ENCODE measurements around the gene ADCK2.
"Not testable (repeated sequence)": the region's sequence is repeated elsewhere in the genome, so short reads cannot be mapped to it uniquely, and the experiment has no call there.

Gene ADCK2

DNA sequence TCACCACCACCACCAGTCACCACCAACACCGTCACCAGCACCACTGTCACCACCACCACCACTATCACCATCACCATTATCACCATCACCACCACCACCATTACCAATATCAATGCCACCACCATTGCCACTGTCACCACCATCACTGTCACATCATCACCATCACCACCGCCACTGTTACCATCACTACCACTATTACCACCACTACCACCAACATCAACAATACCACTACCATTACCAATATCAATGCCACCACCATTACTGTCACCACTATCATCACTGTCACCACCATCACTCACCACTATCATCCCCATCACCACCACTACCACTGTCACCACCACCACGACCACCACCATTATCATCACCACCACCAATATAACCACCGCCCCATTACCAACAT lies 18.1 kb upstream of the ADCK2 start:
- no peak for DNase-seq (ENCODE audit: low read depth, low spot score)
- Histone ChIP-seq H3K9me3 (ENCODE audit: low read depth, low read length) (no peaks in the 10 kb centered on the region), H3K9ac (ENCODE audit: insufficient read length) (no peak overlapping the region), H3K36me3 (ENCODE audit: insufficient read depth, low read length) (no peaks in the 10 kb centered on the region), H3K4me3 (no peak overlapping the region), H3K27ac (no peak overlapping the region)
- TF ChIP-seq EZH2 (IDR thresholded peaks at IDR 0.05) = no peak
- TF ChIP-seq POLR2AphosphoS5 (IDR thresholded peaks at IDR 0.05; ENCODE audit: borderline replicate concordance, low read depth, low read length) = no peak
- no peak for TF ChIP-seq FOXP2 (optimal IDR thresholded peaks at IDR 0.05; ENCODE audit: control extremely low read depth, extremely low read length, insufficient read depth)

DNA sequence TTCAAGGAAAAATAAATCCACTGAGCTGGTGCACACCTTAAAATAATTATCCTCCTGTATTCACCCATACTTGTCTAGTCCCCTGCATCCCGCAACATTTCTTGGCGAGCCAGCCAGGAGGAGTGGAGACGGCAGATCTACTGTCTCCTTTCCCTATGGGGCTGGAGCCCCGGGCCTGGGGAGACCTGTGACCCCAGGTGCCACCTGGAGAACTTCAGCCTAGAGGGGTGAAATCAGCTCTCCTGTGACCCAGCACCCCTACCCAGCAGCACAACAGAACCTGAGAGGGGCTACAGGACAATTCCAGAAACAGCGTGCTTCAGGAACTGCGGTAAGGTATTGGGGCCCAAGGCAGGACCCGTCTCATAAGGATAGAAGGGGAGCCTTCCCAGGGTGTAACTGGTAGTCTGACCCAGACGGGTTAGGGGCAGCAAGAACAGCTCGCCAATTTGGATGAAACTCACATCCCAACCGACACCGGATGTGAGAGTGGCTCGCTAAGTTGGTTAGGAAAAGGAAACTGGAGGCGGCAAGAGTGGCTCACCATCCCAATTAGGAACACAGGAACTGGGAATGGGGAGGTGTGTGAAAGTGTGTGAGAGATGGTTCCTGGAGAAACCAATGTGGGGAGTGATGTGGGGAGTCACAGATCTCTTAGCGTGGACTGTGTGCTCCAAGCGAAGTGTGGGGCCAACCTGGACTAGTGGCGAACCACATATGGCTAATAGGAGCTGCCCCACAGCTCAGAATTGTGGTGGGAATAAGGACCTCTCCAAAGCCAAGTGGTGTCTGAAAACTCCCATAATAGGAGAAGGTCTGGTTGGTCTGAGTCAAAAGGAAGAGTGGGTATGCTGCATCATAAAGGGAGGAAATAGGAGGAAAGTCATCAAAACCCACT lies 17.0 kb upstream of the ADCK2 start:
- Histone ChIP-seq H3K9ac (ENCODE audit: insufficient read length) (no peak overlapping the region), H3K4me3 (no peak overlapping the region), H3K9me3 (ENCODE audit: low read depth, low read length) (no peaks in the 10 kb centered on the region), H3K36me3 (ENCODE audit: insufficient read depth, low read length) (no peaks in the 10 kb centered on the region), H3K27ac (no peak overlapping the region)
- DNase-seq (ENCODE audit: low read depth, low spot score) = no peak
- TF ChIP-seq EZH2 (IDR thresholded peaks at IDR 0.05) = no peak
- no peak for TF ChIP-seq POLR2AphosphoS5 (IDR thresholded peaks at IDR 0.05; ENCODE audit: borderline replicate concordance, low read depth, low read length)
- no peak for TF ChIP-seq FOXP2 (optimal IDR thresholded peaks at IDR 0.05; ENCODE audit: control extremely low read depth, extremely low read length, insufficient read depth)

DNA sequence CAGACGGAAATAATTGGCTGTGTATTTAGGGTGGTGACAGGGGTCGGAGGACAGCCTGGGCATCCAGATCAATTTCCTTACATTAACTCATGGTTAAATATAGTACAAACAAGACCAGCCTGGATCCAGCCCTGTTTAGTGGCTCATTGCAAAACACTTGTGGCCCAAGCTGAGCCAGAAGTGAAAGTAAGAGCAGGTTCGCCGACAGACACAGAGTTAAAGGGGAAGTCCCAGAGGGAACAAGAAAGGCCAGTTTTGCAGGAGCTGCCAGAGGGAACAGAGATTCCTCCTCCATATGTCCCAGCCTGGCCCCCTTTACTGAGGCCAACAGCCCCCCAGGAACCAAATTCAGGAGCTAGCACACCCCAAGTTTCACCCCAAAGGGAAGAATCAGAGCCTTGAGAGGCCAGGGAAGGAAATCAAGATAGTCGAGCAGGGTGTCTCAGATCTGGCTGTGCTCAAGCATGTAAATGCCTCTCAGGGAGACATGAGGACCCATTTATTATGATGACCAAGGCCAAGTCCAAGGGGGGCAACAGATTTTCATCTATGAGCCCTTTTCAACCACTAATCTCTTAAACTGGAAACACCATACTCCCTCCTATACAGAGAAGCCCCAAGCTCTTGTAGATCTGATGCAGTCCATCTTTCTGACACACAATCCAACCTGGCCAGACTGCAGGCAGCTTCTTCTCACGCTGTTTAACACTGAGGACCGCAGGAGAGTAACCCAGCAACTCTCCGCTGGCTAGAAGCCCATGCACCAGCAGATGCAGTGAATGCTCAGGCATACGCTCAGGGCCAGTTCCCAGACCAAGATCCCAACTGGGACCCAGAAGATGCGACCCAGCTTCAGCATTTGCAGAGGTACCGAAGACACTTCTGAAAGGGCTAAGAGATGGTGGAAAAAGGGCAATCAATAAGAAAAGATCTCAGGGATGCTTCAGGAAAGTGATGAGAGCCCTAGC lies 15.9 kb upstream of the ADCK2 start:
- TF ChIP-seq FOXP2 (optimal IDR thresholded peaks at IDR 0.05; ENCODE audit: control extremely low read depth, extremely low read length, insufficient read depth) (no peak), EZH2 (IDR thresholded peaks at IDR 0.05) (no peak), POLR2AphosphoS5 (IDR thresholded peaks at IDR 0.05; ENCODE audit: borderline replicate concordance, low read depth, low read length) (no peak)
- H3K27ac ChIP-seq = no peak overlapping the region
- no peak overlapping the region for H3K4me3 ChIP-seq
- no peaks in the 10 kb centered on the region for H3K9me3 ChIP-seq (ENCODE audit: low read depth, low read length)
- no peak for DNase-seq (ENCODE audit: low read depth, low spot score)
- no peak overlapping the region for H3K9ac ChIP-seq (ENCODE audit: insufficient read length)
- no peaks in the 10 kb centered on the region for H3K36me3 ChIP-seq (ENCODE audit: insufficient read depth, low read length)

DNA sequence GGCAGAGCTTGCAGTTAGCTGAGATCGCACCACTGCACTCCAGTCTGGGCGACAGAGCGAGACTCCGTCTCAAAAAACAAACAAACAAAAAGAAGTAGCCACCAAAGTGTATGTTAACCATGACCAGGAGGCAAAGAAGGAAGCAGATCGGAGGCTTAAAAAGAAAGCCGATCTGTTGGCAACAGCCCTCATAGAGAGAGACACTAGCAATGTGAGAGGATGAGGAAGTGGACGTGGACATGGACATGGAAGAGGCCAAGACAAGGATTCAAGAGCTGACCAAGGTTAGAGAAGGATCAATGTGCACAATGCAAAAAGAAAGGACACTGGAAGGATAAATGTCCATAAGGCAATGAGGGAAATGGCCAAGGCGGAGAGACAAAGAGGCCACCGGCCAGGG lies 14.9 kb upstream of the ADCK2 start:
- Histone ChIP-seq H3K27ac (no peak overlapping the region), H3K4me3 (no peak overlapping the region), H3K9ac (ENCODE audit: insufficient read length) (no peak overlapping the region), H3K36me3 (ENCODE audit: insufficient read depth, low read length) (no peaks in the 10 kb centered on the region), H3K9me3 (ENCODE audit: low read depth, low read length) (no peaks in the 10 kb centered on the region)
- no peak for DNase-seq (ENCODE audit: low read depth, low spot score)
- no peak for TF ChIP-seq EZH2 (IDR thresholded peaks at IDR 0.05)
- TF ChIP-seq POLR2AphosphoS5 (IDR thresholded peaks at IDR 0.05; ENCODE audit: borderline replicate concordance, low read depth, low read length) = no peak
- TF ChIP-seq FOXP2 (optimal IDR thresholded peaks at IDR 0.05; ENCODE audit: control extremely low read depth, extremely low read length, insufficient read depth) = no peak

DNA sequence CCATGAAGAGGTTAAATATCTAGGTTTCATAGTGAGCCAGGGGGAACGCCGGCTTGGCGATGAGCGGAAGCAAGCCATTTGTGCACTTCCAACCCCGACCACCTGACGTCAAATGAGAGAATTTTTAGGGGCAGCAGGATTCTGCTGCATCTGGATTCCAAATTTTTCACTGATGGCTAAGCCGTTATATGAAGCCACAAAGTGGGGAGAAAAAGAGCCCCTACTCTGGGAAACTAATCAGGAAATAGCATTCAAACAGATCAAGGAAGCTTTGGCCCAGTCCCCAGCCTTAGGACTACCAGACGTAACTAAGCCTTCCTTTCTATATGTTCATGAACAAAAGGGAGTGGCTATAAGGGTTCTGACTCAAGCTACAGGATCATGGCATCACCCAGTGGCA lies 12.9 kb upstream of the ADCK2 start:
- Histone ChIP-seq H3K27ac (no peak overlapping the region), H3K36me3 (ENCODE audit: insufficient read depth, low read length) (no peaks in the 10 kb centered on the region), H3K9ac (ENCODE audit: insufficient read length) (no peak overlapping the region), H3K9me3 (ENCODE audit: low read depth, low read length) (no peaks in the 10 kb centered on the region), H3K4me3 (no peak overlapping the region)
- DNase-seq (ENCODE audit: low read depth, low spot score) = no peak
- no peak for TF ChIP-seq FOXP2 (optimal IDR thresholded peaks at IDR 0.05; ENCODE audit: control extremely low read depth, extremely low read length, insufficient read depth)
- no peak for TF ChIP-seq EZH2 (IDR thresholded peaks at IDR 0.05)
- no peak for TF ChIP-seq POLR2AphosphoS5 (IDR thresholded peaks at IDR 0.05; ENCODE audit: borderline replicate concordance, low read depth, low read length)

DNA sequence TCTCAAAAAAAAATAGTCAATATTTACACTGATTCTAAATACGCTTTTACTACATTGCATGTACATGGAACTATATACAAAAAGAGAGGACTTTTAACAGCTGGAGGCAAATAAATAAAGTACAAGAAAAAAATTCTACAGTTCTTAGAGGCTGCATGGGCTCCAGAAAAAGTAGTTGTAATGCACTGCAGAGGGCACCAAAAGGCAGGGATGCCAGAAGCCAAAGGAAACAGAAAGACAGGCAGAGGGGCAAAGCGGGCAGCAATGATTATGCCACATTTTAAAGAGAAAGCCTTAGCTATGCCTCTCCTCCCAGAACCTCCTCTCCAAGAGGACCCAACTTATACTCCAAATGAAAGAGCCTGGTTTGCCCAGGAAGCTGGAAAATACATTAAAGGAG lies 11.6 kb upstream of the ADCK2 start:
- Histone ChIP-seq H3K9me3 (ENCODE audit: low read depth, low read length) (no peaks in the 10 kb centered on the region), H3K36me3 (ENCODE audit: insufficient read depth, low read length) (no peaks in the 10 kb centered on the region), H3K9ac (ENCODE audit: insufficient read length) (no peak overlapping the region), H3K4me3 (no peak overlapping the region), H3K27ac (no peak overlapping the region)
- no peak for DNase-seq (ENCODE audit: low read depth, low spot score)
- TF ChIP-seq FOXP2 (optimal IDR thresholded peaks at IDR 0.05; ENCODE audit: control extremely low read depth, extremely low read length, insufficient read depth) (no peak), EZH2 (IDR thresholded peaks at IDR 0.05) (no peak), POLR2AphosphoS5 (IDR thresholded peaks at IDR 0.05; ENCODE audit: borderline replicate concordance, low read depth, low read length) (no peak)

DNA sequence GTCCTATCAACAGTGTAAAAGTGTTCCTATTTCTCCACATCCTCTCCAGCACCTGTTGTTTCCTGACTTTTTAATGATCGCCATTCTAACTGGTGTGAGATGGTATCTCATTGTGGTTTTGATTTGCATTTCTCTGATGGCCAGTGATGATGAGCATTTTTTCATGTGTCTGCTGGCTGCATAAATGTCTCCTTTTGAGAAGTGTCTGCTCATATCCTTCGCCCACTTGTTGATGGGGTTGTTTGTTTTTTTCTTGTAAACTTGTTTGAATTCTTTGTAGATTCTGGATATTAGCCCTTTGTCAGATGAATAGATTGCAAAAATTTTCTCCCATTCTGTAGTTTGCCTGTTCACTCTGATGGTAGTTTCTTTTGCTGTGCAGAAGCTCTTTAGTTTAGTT lies 9.8 kb upstream of the ADCK2 start:
- not testable (repeated sequence) for H3K27ac ChIP-seq

DNA sequence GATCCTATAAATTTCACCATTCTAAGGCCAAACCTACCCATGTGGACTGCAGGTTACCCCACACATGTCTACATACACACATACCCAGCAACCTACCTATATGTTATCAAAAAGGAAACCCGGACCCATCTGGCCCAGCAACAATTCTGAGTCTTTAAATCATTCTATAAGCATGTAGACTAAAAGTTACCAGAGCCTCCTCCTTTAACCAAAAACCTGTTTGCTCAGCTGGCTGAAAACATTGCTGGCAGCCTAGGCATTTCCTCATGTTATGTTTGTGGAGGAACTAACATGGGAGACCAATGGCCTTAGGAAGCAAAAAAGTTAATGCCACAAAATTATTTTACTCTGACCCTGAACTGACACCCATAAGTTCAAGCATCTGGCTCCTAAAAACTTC lies 5.3 kb upstream of the ADCK2 start:
- no peak for DNase-seq (ENCODE audit: low read depth, low spot score)
- no peak overlapping the region for H3K4me3 ChIP-seq
- TF ChIP-seq FOXP2 (optimal IDR thresholded peaks at IDR 0.05; ENCODE audit: control extremely low read depth, extremely low read length, insufficient read depth) (no peak), EZH2 (IDR thresholded peaks at IDR 0.05) (no peak), POLR2AphosphoS5 (IDR thresholded peaks at IDR 0.05; ENCODE audit: borderline replicate concordance, low read depth, low read length) (no peak)
- no peak overlapping the region for H3K9ac ChIP-seq (ENCODE audit: insufficient read length)
- H3K27ac ChIP-seq = no peak overlapping the region
- no peaks in the 10 kb centered on the region for H3K9me3 ChIP-seq (ENCODE audit: low read depth, low read length)
- no peaks in the 10 kb centered on the region for H3K36me3 ChIP-seq (ENCODE audit: insufficient read depth, low read length)

More for the DNA sequence above, 9.8 kb upstream of the ADCK2 start:
- DNase-seq (ENCODE audit: low read depth, low spot score); H3K36me3 ChIP-seq (ENCODE audit: insufficient read depth, low read length); H3K9me3 ChIP-seq (ENCODE audit: low read depth, low read length); H3K9ac ChIP-seq (ENCODE audit: insufficient read length); H3K4me3 ChIP-seq: not testable (repeated sequence)
